NCI-H1048 (cell line): Measurements from ENCODE around the gene HNRNPA2B1.
"Not testable (repeated sequence)": the region's sequence is repeated elsewhere in the genome, so short reads cannot be mapped to it uniquely, and the experiment has no call there.

Experiments
- DNase-seq: peaks from one replicate; lab custom pipeline; 2025; lab: John Stamatoyannopoulos, UW

The HNRNPA2B1 gene

DNA sequence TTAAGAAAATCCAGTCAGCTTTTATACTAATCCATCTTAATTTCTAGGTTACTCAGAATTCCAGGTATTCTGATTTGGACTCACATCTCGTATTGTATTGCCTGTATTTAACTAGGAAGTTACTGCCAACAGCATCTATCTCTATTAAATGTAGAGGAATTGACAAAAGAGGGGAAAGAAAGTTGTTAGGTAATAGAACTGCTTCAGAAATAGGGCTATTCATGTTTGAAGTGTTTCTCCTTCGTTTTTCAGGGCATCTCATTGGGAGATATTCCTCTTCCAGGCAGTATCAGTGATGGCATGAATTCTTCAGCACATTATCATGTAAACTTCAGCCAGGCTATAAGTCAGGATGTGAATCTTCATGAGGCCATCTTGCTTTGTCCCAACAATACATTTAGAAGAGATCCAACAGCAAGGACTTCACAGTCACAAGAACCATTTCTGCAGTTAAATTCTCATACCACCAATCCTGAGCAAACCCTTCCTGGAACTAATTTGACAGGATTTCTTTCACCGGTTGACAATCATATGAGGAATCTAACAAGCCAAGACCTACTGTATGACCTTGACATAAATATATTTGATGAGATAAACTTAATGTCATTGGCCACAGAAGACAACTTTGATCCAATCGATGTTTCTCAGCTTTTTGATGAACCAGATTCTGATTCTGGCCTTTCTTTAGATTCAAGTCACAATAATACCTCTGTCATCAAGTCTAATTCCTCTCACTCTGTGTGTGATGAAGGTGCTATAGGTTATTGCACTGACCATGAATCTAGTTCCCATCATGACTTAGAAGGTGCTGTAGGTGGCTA, 16.1 kb downstream of the HNRNPA2B1 start:
- not testable (repeated sequence) for DNase-seq

GRCh38 chr7:26183545-26184280, 16.8 kb downstream of the HNRNPA2B1 start:
- no peak for DNase-seq

GRCh38 chr7:26182706-26183105, 17.8 kb downstream of the HNRNPA2B1 start:
- no peak for DNase-seq

- DNase-seq = no peak
These were observed 18.3 kb downstream of the HNRNPA2B1 start for GRCh38 chr7:26182283-26182682.

GRCh38 chr7:26181474-26182227, 18.9 kb downstream of the HNRNPA2B1 start:
- no peak for DNase-seq

GRCh38 chr7:26180792-26181198, 19.8 kb downstream of the HNRNPA2B1 start:
- DNase-seq = no peak

- DNase-seq = no peak
These were observed 20.6 kb downstream of the HNRNPA2B1 start for GRCh38 chr7:26179826-26180497.

GRCh38 chr7:26179422-26179821, 21.1 kb downstream of the HNRNPA2B1 start:
- no peak for DNase-seq

DNA sequence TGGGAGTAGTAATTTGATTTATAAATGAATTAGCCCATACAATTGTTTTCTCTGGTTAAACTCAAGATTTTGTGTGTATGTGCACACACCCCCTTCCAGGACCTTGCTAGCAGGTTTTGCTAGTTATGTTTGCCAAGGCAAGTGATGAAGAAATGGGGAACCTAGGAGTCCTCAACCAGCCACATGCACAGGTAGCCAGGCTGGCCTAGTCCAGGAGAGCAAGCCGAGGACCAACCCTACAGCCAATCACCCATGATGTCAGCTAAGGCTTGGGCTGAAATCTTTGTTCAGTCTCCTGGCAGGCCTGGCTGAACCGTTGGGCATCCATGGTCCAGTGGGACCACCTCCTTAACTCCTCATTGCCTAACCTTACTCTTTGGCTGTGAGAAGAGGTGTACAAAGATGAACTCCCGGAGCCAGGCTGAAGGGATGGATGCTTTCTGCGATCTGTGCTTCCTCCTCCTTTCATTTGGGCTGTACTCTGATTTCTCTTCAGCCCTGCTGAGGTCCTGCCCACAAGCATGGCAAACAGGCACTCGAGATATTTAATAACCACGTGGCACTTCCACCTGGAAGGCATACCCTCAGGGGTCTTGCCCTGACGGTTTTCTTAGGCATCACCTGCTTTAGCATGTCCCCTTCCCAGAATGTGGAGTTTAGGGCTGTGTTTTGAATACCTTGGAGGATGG, 22.1 kb downstream of the HNRNPA2B1 start:
- no peak for DNase-seq

- DNase-seq = not testable (repeated sequence)
These were observed 23.3 kb downstream of the HNRNPA2B1 start for GRCh38 chr7:26177269-26177668.

DNA sequence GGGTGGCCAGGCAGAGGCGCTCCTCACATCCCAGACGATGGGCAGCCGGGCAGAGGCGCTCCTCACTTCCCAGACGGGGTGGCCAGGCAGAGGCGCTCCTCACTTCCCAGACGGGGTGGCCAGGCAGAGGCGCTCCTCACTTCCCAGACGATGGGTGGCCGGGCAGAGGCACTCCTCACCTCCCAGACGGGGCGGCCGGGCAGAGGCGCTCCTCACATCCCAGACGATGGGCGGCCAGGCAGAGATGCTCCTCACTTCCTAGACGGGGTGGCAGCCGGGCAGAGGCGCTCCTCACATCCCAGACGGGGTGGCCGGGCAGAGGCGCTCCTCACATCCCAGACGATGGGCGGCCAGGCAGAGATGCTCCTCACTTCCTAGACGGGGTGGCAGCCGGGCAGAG, 23.9 kb downstream of the HNRNPA2B1 start:
- DNase-seq = not testable (repeated sequence)

- not testable (repeated sequence) for DNase-seq
These were observed 24.6 kb downstream of the HNRNPA2B1 start for GRCh38 chr7:26175903-26176302.

DNA sequence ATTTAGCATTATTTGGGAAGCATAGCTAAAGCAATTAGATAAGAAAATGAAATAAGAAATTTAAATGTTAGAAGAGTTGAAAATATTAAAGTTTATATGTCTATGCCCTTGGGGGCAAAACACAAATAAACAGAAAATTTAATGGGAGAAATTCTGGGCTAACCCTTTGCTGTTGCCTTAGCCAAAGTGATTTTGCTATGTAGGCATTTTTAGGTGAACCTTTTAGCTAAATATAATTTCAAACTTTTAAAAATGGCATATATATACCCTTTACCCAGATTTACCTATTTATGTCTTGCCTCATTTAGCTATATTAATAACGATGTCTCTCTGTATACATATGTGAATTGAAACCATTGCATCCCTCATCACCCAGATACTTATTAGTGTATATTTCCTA, 28.5 kb downstream of the HNRNPA2B1 start:
- DNase-seq = no peak

- no peak for DNase-seq
These were observed 28.9 kb downstream of the HNRNPA2B1 start for GRCh38 chr7:26171601-26172000.

DNA sequence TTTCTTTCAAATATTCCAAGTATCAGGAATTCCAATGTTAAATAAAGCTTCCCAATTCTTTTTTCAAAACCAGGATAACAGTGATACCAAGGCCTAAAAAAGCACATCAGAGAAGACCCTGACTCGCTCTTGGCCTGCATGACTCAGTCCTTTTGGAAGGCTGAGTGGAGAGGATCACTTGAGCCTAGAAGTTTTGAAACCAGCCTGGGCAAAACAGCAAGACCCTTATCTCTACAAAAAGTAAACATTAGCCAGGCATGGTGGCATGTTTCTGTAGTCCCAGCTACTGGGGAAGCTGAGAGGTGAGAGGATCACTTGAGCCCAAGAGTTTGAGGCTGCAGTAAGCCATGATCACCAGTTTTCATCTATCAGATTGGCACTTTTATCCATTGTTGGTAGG, 29.9 kb downstream of the HNRNPA2B1 start:
- no peak for DNase-seq

DNA sequence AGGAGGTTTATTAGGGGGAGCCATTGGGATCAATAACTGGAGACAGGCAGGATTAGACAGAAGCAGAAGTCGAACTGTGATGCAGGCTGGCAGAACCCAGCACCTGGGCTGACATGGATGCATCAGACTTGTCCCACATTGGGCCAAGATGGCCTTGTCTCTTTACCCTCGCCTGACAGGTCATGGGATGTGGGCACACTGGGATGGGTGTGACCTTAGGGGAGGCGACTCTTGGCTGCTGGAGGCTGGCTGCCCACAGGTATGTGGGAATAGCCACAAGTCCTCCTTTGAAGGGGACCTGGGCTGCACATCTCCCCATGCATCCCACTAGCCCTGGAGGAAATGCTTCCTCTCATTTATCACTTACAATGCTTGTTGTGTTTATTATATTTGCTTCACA, 31.3 kb downstream of the HNRNPA2B1 start:
- DNase-seq = no peak

DNA sequence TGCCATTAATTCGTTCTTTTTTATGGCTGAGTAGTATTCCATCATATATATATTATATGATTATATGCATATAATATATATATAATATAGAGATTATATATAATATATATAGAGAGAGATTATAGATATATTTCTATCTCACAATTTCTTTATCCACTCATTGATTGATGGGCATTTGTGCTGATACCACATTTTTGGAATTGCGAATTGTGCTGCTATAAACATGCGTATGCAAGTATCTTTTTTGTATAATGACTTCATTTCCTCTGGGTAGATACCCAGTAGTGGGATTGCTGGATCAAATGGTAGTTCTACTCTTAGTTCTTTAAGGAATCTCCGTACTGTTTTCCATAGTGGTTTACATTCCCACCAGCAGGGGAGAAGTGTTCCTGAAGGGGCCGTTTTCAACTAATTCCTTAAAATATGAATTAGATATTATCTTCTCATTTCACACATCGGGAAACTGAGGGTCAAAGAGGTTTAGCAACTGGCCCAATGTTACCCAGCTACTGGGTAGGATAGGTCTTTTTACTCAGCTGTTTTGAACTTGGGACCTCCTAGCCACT, 32.0 kb downstream of the HNRNPA2B1 start:
- DNase-seq = no peak

- no peak for DNase-seq
These were observed 33.1 kb downstream of the HNRNPA2B1 start for GRCh38 chr7:26167303-26167934.

GRCh38 chr7:26166684-26167266, 33.8 kb downstream of the HNRNPA2B1 start:
- DNase-seq = no peak
